GM10248 (cell line): ENCODE results near the gene RTP4.
"Not testable (repeated sequence)": the region's sequence is repeated elsewhere in the genome, so short reads cannot be mapped to it uniquely, and the experiment has no call there.

ENCODE experiments used
- CTCF ChIA-PET: fragments of 300-600 bp; sonication (Branson Sonifier 250); formaldehyde crosslinking; extraction: SDS; loops from one replicate; lab custom pipeline; 2021; ENCODE audit warnings: antibody characterized with exemption; lab: Yijun Ruan, JAX
- POLR2A ChIA-PET: fragments of 350-650 bp; sonication (Branson Sonifier 250); formaldehyde crosslinking; extraction: SDS; loops from one replicate; lab custom pipeline; 2020; ENCODE audit warnings: antibody characterized with exemption; lab: Yijun Ruan, JAX
- DNase-seq: peaks from one replicate; pipeline ENCODE4 v3.0.0; 2012; ENCODE audit errors: extremely low spot score
- CTCF ChIP-seq: IDR thresholded peaks from 2 replicates; pipeline ENCODE4 v1.5.1; 2012; ENCODE audit warnings: mild to moderate bottlenecking, low read depth; ENCODE audit errors: extremely low read depth, missing control alignments, control extremely low read depth

The RTP4 gene

GRCh38 chr3:187401856-187402255 lies 33.7 kb downstream of the RTP4 start:
- CTCF ChIA-PET: no interaction called here

GRCh38 chr3:187403768-187404288 lies 35.6 kb downstream of the RTP4 start:
- CTCF ChIA-PET: no interaction called here
- no peak for TF ChIP-seq CTCF
- POLR2A ChIA-PET: no interaction called here
- DNase-seq: no peak

More at GRCh38 chr3:187401856-187402255, 33.7 kb downstream of the RTP4 start:
- DNase-seq: no peak
- no peak for TF ChIP-seq CTCF
- POLR2A ChIA-PET: no interaction called here

- ChIA-PET CTCF (interaction anchor here (1.4 to 1.8 kb wide), 2 partner anchors 43 to 273 kb away, joined by 3 to 8 read pairs; no protein-coding TSS in a partner anchor), POLR2A (no interaction called here)
- no peak for TF ChIP-seq CTCF
- no peak for DNase-seq
Measured at GRCh38 chr3:187406927-187407326, 38.7 kb downstream of the RTP4 start.

DNA sequence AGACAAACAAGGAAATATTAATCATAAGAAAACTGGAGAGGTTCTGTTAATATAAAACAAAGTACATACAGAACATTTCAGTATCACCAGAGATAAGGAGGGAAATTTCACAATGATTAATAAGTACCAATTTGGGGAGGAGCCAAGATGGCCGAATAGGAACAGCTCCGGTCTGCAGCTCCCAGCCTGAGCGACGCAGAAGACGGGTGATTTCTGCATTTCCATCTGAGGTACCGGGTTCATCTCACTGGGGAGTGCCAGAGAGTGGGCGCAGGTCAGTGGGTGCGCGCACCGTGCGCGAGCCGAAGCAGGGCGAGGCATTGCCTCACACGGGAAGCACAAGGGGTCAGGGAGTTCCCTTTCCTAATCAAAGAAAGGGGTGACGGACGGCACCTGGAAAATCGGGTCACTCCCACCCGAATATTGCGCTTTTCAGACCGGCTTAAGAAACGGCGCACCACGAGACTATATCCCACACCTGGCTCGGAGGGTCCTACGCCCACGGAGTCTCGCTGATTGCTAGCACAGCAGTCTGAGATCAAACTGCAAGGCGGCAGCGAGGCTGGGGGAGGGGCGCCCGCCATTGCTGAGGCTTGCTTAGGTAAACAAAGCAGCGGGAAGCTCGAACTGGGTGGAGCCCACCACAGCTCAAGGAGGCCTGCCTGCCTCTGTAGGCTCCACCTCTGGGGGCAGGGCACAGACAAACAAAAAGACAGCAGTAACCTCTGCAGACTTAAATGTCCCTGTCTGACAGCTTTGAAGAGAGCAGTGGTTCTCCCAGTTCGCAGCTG lies 44.0 kb downstream of the RTP4 start:
- DNase-seq, POLR2A ChIA-PET, CTCF ChIA-PET: not testable (repeated sequence)
